ENCODE results near the gene SERTAD4.
A peak's percentile ranks its signal among the peaks of the same experiment; 100 is the strongest.

Gene SERTAD4

GRCh38 chr1:210233495-210234328 is 1.1 kb downstream of the SERTAD4 start:
- DNase-seq, result peak; percentile 85

- no peak for DNase-seq
Observed at GRCh38 chr1:210234329-210234757, 1.7 kb downstream of the SERTAD4 start.

GRCh38 chr1:210235363-210236053 is 2.9 kb downstream of the SERTAD4 start:
- no peak for DNase-seq

GRCh38 chr1:210236386-210236839 is 3.8 kb downstream of the SERTAD4 start:
- no peak for DNase-seq

GRCh38 chr1:210236840-210237409 is 4.3 kb downstream of the SERTAD4 start:
- peak; percentile 59 for DNase-seq

GRCh38 chr1:210237479-210237878 is 4.9 kb downstream of the SERTAD4 start:
- DNase-seq, result no peak

GRCh38 chr1:210237981-210238380 is 5.4 kb downstream of the SERTAD4 start:
- DNase-seq, result no peak

GRCh38 chr1:210239349-210240111 is 6.9 kb downstream of the SERTAD4 start:
- peak; percentile 78 for DNase-seq

- no peak for DNase-seq
Observed at GRCh38 chr1:210241121-210241520, 8.5 kb downstream of the SERTAD4 start.

- no peak for DNase-seq
Observed at GRCh38 chr1:210244746-210245367, 12.3 kb downstream of the SERTAD4 start.

- no peak for DNase-seq
Observed at GRCh38 chr1:210246447-210246846, 13.9 kb downstream of the SERTAD4 start.

- no peak for DNase-seq
Observed at GRCh38 chr1:210248341-210248740, 15.7 kb downstream of the SERTAD4 start.

- DNase-seq, result peak; percentile 87
Observed at GRCh38 chr1:210250665-210250997, 18.0 kb downstream of the SERTAD4 start.

GRCh38 chr1:210250998-210251679 is 18.5 kb downstream of the SERTAD4 start:
- peak; percentile 97 for DNase-seq

- peak; percentile 70 for DNase-seq
Observed at GRCh38 chr1:210251680-210252490, 19.3 kb downstream of the SERTAD4 start.

- peak; percentile 95 for DNase-seq
Observed at GRCh38 chr1:210252621-210253051, 20.0 kb downstream of the SERTAD4 start.

GRCh38 chr1:210254298-210254697 is 21.7 kb downstream of the SERTAD4 start:
- no peak for DNase-seq

- peak; percentile 63 for DNase-seq
Observed at GRCh38 chr1:210257698-210258529, 25.3 kb downstream of the SERTAD4 start.

GRCh38 chr1:210259561-210259960 is 27.0 kb downstream of the SERTAD4 start:
- peak; percentile 66 for DNase-seq

GRCh38 chr1:210260096-210260495 is 27.5 kb downstream of the SERTAD4 start:
- no peak for DNase-seq
